ENCODE data around the gene IGF2BP2.
"Not testable (repeated sequence)": the region's sequence is repeated elsewhere in the genome, so short reads cannot be mapped to it uniquely, and the experiment has no call there.

IGF2BP2 gene

GRCh38 chr3:185639632-185640206, 185.1 kb downstream of the IGF2BP2 start:
- no peak for DNase-seq
- ATAC-seq, result no peak

DNA sequence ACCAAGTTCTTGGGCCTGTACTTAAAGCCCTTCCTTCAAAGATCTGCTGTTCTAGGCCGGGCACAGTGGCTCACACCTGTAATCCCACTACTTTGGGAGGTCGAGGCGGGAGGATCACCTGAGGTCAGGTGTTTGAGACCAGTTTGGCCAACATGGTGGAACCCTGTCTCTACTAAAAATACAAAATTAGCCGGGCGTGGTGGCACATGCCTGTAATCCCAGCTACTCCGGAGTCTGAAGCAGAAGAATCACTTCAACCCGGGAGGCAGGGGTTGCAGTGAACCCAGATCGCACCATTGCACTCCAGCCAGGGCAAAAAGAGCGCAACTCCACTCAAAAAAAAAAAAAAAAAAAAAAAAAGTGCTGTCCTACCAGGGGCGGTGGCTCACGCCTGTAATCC, 186.2 kb downstream of the IGF2BP2 start:
- DNase-seq, ATAC-seq: not testable (repeated sequence)

GRCh38 chr3:185637388-185637787, 187.5 kb downstream of the IGF2BP2 start:
- ATAC-seq, result no peak
- DNase-seq, result no peak

- ATAC-seq, result no peak
These were observed 191.8 kb downstream of the IGF2BP2 start for GRCh38 chr3:185632996-185633395.

GRCh38 chr3:185631508-185632206, 193.2 kb downstream of the IGF2BP2 start:
- DNase-seq (no peak), ATAC-seq (no peak)

More at GRCh38 chr3:185632996-185633395, 191.8 kb downstream of the IGF2BP2 start:
- no peak for DNase-seq

GRCh38 chr3:185631108-185631507, 193.7 kb downstream of the IGF2BP2 start:
- no peak for ATAC-seq
- no peak for DNase-seq

DNA sequence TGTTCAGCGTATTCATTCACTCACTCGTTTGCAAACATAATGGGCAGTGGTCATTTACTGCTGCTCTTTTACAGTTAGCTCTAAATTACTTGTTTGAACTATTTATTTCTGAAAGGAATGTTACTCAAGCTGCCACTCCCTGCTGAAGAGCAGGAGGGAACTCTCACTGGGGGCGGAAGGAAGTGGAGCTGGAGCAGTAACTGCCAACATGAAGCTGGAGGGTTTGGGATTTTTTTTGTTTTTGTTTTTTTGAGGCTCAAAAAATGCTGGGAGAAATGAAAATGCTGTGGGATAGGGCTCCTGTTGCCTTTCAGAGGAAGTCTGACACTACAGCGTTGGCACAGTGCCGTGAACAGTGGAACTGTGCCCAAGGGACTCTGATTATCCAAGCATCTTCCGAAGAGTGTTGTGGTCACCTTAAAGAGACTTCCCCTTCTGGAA, 194.6 kb downstream of the IGF2BP2 start:
- DNase-seq (no peak), ATAC-seq (no peak)

DNA sequence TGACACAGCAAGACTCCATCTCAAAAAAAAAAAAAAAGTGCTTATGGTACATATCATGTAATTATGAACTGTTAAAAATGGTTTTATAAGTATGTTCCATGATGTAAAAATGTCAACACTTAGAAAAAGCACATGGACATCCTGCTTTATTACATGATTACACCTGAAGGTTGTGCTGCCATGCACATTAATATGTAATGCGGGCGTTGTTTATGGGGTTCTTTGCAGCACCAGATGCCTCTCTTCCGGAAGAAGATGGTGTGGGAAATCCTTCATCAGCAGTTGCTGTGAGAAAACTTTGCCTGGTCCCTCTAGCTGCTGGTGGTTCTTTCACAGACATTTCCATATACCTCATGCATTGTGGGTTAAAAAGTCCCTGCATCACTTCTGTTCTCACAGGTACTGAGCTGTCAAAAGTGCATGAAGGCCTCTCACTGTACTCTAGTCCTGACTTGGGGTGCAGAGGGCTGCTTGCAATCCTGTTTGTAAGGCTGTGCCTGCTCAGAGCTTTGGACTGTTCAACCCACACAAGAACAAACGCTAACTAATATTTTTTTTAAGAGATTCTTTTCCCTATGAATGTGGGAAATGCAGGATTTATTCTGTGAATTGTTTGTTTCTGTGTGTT, 195.2 kb downstream of the IGF2BP2 start:
- ATAC-seq, result no peak

DNA sequence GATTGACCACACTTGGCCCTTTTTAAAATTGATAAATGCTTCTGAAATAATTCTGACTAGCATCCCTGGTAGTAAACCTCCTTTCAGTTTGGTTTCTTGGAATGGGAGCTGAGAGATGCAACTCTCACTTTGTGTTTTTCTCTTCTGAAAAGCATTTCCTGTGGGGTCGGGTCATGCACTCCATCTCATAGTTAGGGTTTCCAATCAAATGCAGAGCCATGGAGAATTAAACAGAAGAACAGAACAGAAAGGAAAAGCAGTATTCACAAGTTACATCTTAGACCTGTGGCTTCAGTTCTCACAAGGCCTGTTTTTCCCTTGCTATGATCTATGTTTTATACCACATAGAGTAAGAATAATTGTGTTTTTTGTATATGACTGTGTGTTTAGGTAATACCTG, 199.1 kb downstream of the IGF2BP2 start:
- ATAC-seq, result no peak
- no peak for DNase-seq

More for the DNA sequence above, 195.2 kb downstream of the IGF2BP2 start:
- no peak for DNase-seq

DNA sequence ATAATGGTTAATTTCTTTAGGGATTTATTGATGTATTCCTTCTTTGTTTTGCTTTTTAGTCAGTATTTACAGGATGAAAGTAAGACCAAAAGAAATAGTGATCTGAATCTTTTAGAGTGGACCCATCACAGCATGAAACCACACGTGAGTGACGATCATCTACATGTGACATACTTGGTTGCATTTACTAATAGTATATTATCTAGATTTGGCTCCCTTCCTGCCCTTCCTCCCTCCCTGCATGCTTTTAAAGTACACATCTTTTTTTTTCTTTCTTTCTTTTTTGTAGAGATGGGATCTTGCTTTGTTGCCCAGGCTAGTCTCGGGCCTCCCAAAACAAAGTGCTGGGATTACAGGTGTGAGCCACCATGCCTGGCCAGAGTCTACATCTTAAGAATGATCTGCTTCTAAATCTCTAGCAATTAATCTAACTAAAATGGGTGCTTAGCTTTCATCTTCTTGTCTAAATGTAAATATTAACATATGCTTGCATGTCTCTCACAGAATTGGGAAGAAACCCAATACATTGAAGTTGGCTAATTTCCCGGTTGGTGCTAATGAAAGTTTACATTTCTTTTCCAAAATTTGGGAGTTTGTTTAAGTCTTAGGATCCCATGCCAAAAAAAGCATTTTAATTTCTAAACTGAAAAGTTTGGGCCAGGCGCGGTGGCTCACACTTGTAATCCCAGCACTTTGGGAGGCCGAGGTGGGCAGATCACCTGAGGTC, 200.7 kb downstream of the IGF2BP2 start:
- no peak for ATAC-seq

DNA sequence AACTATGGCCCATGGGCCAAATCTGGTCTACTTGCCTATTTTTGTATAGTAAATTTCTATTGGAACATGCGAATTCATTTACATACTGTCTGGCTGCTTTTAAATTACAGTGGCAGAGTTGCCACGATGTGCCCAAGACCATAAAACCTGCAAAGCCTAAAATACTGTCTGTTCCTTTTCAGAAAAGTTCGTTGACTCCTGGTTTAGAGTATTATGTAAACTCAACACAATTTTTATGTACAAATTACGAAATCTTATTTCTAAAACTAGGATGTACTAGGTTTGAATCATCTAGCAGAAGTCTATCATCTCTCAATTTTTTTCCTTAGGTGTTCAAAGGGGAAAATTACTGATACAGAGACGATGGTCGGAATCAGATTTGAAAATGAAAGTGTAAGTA, 211.8 kb downstream of the IGF2BP2 start:
- ATAC-seq (no peak), DNase-seq (no peak)

More for the DNA sequence above, 200.7 kb downstream of the IGF2BP2 start:
- DNase-seq, result no peak

DNA sequence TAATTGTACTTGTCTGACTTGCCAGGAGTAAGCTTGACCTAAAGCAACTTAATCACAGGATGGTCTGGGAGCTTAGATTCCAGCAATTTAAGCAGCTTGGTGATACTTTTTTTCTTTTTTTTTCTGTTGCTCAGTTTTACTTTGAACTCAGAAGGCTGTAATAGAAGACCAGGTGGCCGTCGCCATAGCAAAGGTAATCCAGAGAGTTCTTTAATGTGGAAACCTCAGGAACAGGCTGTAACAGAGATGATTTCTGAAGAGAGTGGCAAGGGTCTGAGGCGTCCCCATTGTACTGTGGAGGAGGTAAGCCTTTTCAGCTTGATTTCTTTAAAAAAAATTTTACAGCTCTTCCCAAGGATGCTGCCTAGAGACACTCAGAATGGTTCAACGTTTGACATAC, 218.6 kb downstream of the IGF2BP2 start:
- ATAC-seq (no peak), DNase-seq (no peak)

GRCh38 chr3:185605566-185605965, 219.3 kb downstream of the IGF2BP2 start:
- DNase-seq (no peak), ATAC-seq (no peak)

DNA sequence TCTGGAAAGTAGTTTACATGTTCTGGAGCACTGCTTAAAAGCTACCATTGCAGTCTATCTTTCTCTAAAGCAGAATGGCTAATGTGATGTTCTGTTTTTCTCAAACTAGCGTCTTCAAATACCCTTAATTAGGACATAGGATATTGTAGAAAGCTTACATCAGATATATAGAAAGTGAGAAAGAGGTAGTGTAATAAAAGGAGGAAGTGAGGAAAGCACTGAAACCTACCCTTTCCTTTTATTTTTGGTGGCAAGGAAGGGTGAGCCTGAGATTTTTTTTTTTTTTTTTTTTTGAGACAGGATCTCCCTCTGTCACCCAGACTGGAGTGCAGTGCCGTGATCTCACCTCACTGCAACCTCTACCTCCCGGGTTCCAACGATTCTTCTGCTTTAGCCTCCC, 229.3 kb downstream of the IGF2BP2 start:
- ATAC-seq, result no peak

GRCh38 chr3:185594073-185594472, 230.8 kb downstream of the IGF2BP2 start:
- DNase-seq, result no peak
- no peak for ATAC-seq

More for the DNA sequence above, 229.3 kb downstream of the IGF2BP2 start:
- no peak for DNase-seq

Data from stimulated activated naive CD8-positive, alpha-beta T cell treated with anti-CD3 and anti-CD28 coated beads, Interleukin-15, Interleukin-2, amounts not matched to agents 100 U/mL and 50 U/mL, for 24 hours (primary cell).